HL-60 (cell line): ENCODE data around the gene SLFNL1.

Source experiments
- CTCF ChIP-seq: IDR thresholded peaks from one replicate; pipeline ENCODE4 v1.5.1; 2011; ENCODE audit warnings: low read length, control low read depth, inconsistent platforms; ENCODE audit not compliant: insufficient read depth
- POLR2AphosphoS5 ChIP-seq: IDR thresholded peaks from 2 replicates; pipeline ENCODE4 v1.6.1; 2012; ENCODE audit warnings: low read depth

- TF ChIP-seq CTCF, result no peak
- TF ChIP-seq POLR2AphosphoS5, result no peak
Measured at GRCh38 chr1:40986956-40987355, 34.6 kb downstream of the SLFNL1 start.
